Measurements from ENCODE around the gene LRRC8B. TPM values are rescaled to one million over a fixed set of nuclear protein-coding genes. Genes with fewer than 3 reads are reported as not detected.

The LRRC8B gene
- total and polyA plus RNA-seq, 2 donors (not counting 1 experiment from before 2014, with no cell fraction given), result 0.83 to 2.8 TPM

GRCh38 chr1:89538361-89538760, 13.7 kb downstream of the LRRC8B start:
- H2AFZ ChIP-seq (ENCODE audit: low read length), result no peak overlapping the region
- peak in 1 of 2 donors; percentile 45 for DNase-seq (ENCODE audit: low read depth in 2 of 2)
- H3K4me1 ChIP-seq (ENCODE audit: control insufficient read depth, extremely low read depth, insufficient read depth, low read length), result no peaks in the 10 kb centered on the region
- H4K20me1 ChIP-seq (ENCODE audit: control insufficient read depth, extremely low read depth, insufficient read depth, low read length), result no peaks in the 10 kb centered on the region
- H3K9me3 ChIP-seq (ENCODE audit: control insufficient read depth, insufficient read depth, low read depth, low read length), result no peaks in the 10 kb centered on the region
- H3K79me2 ChIP-seq (ENCODE audit: control insufficient read depth, insufficient read depth, low read length), result no peaks in the 10 kb centered on the region
- TF ChIP-seq CTCF (conservative IDR thresholded peaks at IDR 0.05 in 1 of 2, IDR thresholded peaks at IDR 0.05 in 1 of 2; ENCODE audit: low read depth in 1 of 2, low read length in 2 of 2) (no peak), EZH2 (IDR thresholded peaks at IDR 0.05; ENCODE audit: low read length, missing control alignments) (no peak)
- no peaks in the 10 kb centered on the region for H3K36me3 ChIP-seq (ENCODE audit: control insufficient read depth, insufficient read depth, low read length)
- H3K27ac ChIP-seq (ENCODE audit: insufficient read depth, low read length), result no peak overlapping the region
- H3K4me2 ChIP-seq (ENCODE audit: extremely low read depth, insufficient read depth, low read length), result no peak overlapping the region
- H3K9ac ChIP-seq (ENCODE audit: insufficient read depth, low read length), result no peak overlapping the region
- no peak overlapping the region for H3K4me3 ChIP-seq (replicated peaks in 1 of 4; ENCODE audit: control extremely low read depth in 1 of 4, insufficient read depth in 1 of 4, low read depth in 3 of 4, low read length in 4 of 4)
- H3K27me3 ChIP-seq (ENCODE audit: control insufficient read depth, insufficient read depth, low read length), result no peaks in the 10 kb centered on the region

GRCh38 chr1:89539128-89539527, 14.5 kb downstream of the LRRC8B start:
- no peaks in the 10 kb centered on the region for H4K20me1 ChIP-seq (ENCODE audit: control insufficient read depth, extremely low read depth, insufficient read depth, low read length)
- no peak overlapping the region for H3K27ac ChIP-seq (ENCODE audit: insufficient read depth, low read length)
- H3K79me2 ChIP-seq (ENCODE audit: control insufficient read depth, insufficient read depth, low read length), result no peaks in the 10 kb centered on the region
- no peaks in the 10 kb centered on the region for H3K4me1 ChIP-seq (ENCODE audit: control insufficient read depth, extremely low read depth, insufficient read depth, low read length)
- H3K4me3 ChIP-seq (replicated peaks in 1 of 4; ENCODE audit: control extremely low read depth in 1 of 4, insufficient read depth in 1 of 4, low read depth in 3 of 4, low read length in 4 of 4), result no peak overlapping the region
- H3K9me3 ChIP-seq (ENCODE audit: control insufficient read depth, insufficient read depth, low read depth, low read length), result no peaks in the 10 kb centered on the region
- DNase-seq (ENCODE audit: low read depth in 2 of 2), result no peak
- H3K9ac ChIP-seq (ENCODE audit: insufficient read depth, low read length), result no peak overlapping the region
- TF ChIP-seq CTCF (conservative IDR thresholded peaks at IDR 0.05 in 1 of 2, IDR thresholded peaks at IDR 0.05 in 1 of 2; ENCODE audit: low read depth in 1 of 2, low read length in 2 of 2), result no peak
- TF ChIP-seq EZH2 (IDR thresholded peaks at IDR 0.05; ENCODE audit: low read length, missing control alignments), result no peak
- no peaks in the 10 kb centered on the region for H3K36me3 ChIP-seq (ENCODE audit: control insufficient read depth, insufficient read depth, low read length)
- no peaks in the 10 kb centered on the region for H3K27me3 ChIP-seq (ENCODE audit: control insufficient read depth, insufficient read depth, low read length)
- H3K4me2 ChIP-seq (ENCODE audit: extremely low read depth, insufficient read depth, low read length), result no peak overlapping the region
- no peak overlapping the region for H2AFZ ChIP-seq (ENCODE audit: low read length)

GRCh38 chr1:89540406-89540970, 15.9 kb downstream of the LRRC8B start:
- H4K20me1 ChIP-seq (ENCODE audit: control insufficient read depth, extremely low read depth, insufficient read depth, low read length), result no peaks in the 10 kb centered on the region
- TF ChIP-seq EZH2 (IDR thresholded peaks at IDR 0.05; ENCODE audit: low read length, missing control alignments) (no peak), CTCF (conservative IDR thresholded peaks at IDR 0.05 in 1 of 2, IDR thresholded peaks at IDR 0.05 in 1 of 2; ENCODE audit: low read depth in 1 of 2, low read length in 2 of 2) (no peak)
- no peaks in the 10 kb centered on the region for H3K27me3 ChIP-seq (ENCODE audit: control insufficient read depth, insufficient read depth, low read length)
- no peaks in the 10 kb centered on the region for H3K4me1 ChIP-seq (ENCODE audit: control insufficient read depth, extremely low read depth, insufficient read depth, low read length)
- no peaks in the 10 kb centered on the region for H3K9me3 ChIP-seq (ENCODE audit: control insufficient read depth, insufficient read depth, low read depth, low read length)
- H3K4me3 ChIP-seq (replicated peaks in 1 of 4; ENCODE audit: control extremely low read depth in 1 of 4, insufficient read depth in 1 of 4, low read depth in 3 of 4, low read length in 4 of 4), result no peak overlapping the region
- no peak overlapping the region for H2AFZ ChIP-seq (ENCODE audit: low read length)
- H3K27ac ChIP-seq (ENCODE audit: insufficient read depth, low read length), result no peak overlapping the region
- H3K4me2 ChIP-seq (ENCODE audit: extremely low read depth, insufficient read depth, low read length), result no peak overlapping the region
- no peak overlapping the region for H3K9ac ChIP-seq (ENCODE audit: insufficient read depth, low read length)
- H3K36me3 ChIP-seq (ENCODE audit: control insufficient read depth, insufficient read depth, low read length), result no peaks in the 10 kb centered on the region
- peak in 1 of 2 donors; percentile 25 for DNase-seq (ENCODE audit: low read depth in 2 of 2)
- H3K79me2 ChIP-seq (ENCODE audit: control insufficient read depth, insufficient read depth, low read length), result no peaks in the 10 kb centered on the region

All from fibroblast of lung (primary cell).